ENCODE results near the gene IMMP2L. TPM values are rescaled to one million over a fixed set of nuclear protein-coding genes. Genes with fewer than 3 reads are reported as not detected.

Gene IMMP2L
- total and polyA plus RNA-seq, 8 donors, result 2.5 to 40.8 (median 20.0) TPM; not detected in 1

- H3K36me3 ChIP-seq, result no peaks in the 10 kb centered on the region
- WGBS, 5 donors, result 23 to 33% (median 24%) methylated on average over 3 of the region's 3 CpGs
- H3K27ac ChIP-seq, result no peak overlapping the region
- H3K9me3 ChIP-seq, result no peaks in the 10 kb centered on the region
- peak in 1 of 2 donors; percentile 5 for DNase-seq
- intact Hi-C loops (cut with DNase I; ENCODE audit: low total_unique reads), result no loop called here
- no peaks in the 10 kb centered on the region for H3K27me3 ChIP-seq
- H3K4me3 ChIP-seq, result no peak overlapping the region
- H3K4me1 ChIP-seq, result no peaks in the 10 kb centered on the region
- TF ChIP-seq EP300 (IDR thresholded peaks at IDR 0.05) (no peak), CTCF (IDR thresholded peaks at IDR 0.05) (no peak), POLR2AphosphoS5 (IDR thresholded peaks at IDR 0.05) (no peak), POLR2A (IDR thresholded peaks at IDR 0.05) (no peak)
Observed at GRCh38 chr7:111126987-111127386, 435.3 kb downstream of the IMMP2L start.

GRCh38 chr7:111115966-111116365, 446.3 kb downstream of the IMMP2L start:
- no peaks in the 10 kb centered on the region for H3K36me3 ChIP-seq
- H3K27ac ChIP-seq, result no peak overlapping the region
- TF ChIP-seq CTCF (IDR thresholded peaks at IDR 0.05) (no peak), EP300 (IDR thresholded peaks at IDR 0.05) (no peak), POLR2A (IDR thresholded peaks at IDR 0.05) (no peak)
- WGBS, 5 donors, result 95 to 100% (median 97%) methylated on average over 2 of the region's 2 CpGs
- H3K27me3 ChIP-seq, result no peaks in the 10 kb centered on the region
- no peak for DNase-seq
- no peaks in the 10 kb centered on the region for H3K9me3 ChIP-seq
- intact Hi-C loops (cut with DNase I; ENCODE audit: low total_unique reads), result no loop called here
- H3K4me3 ChIP-seq, result no peak overlapping the region
- peaks cover 0 to 4% (median 0%) of the 10 kb centered on the region in 4 donors for H3K4me1 ChIP-seq

- 68 to 85% (median 77%) methylated on average over 1 of the region's 1 CpG for WGBS, 5 donors
- no peak for TF ChIP-seq EP300 (IDR thresholded peaks at IDR 0.05)
- TF ChIP-seq CTCF (IDR thresholded peaks at IDR 0.05), result no peak
- TF ChIP-seq POLR2AphosphoS5 (IDR thresholded peaks at IDR 0.05), result no peak
- no peak for TF ChIP-seq POLR2A (IDR thresholded peaks at IDR 0.05)
- Histone ChIP-seq H3K9me3 (no peaks in the 10 kb centered on the region), H3K36me3 (no peaks in the 10 kb centered on the region), H3K27ac (no peak overlapping the region), H3K4me1 (peaks cover 0 to 10% (median 1%) of the 10 kb centered on the region in 4 donors), H3K27me3 (no peaks in the 10 kb centered on the region), H3K4me3 (no peak overlapping the region)
- intact Hi-C loops (cut with DNase I; ENCODE audit: low total_unique reads), result no loop called here
- DNase-seq, result no peak
Observed at GRCh38 chr7:111113263-111114017, 448.9 kb downstream of the IMMP2L start.

GRCh38 chr7:111112439-111112838, 449.9 kb downstream of the IMMP2L start:
- H3K36me3 ChIP-seq, result no peaks in the 10 kb centered on the region
- H3K4me3 ChIP-seq, result no peak overlapping the region
- H3K4me1 ChIP-seq, result peaks cover 0 to 16% (median 6%) of the 10 kb centered on the region in 4 donors
- no peak for DNase-seq
- TF ChIP-seq CTCF (IDR thresholded peaks at IDR 0.05) (no peak), EP300 (IDR thresholded peaks at IDR 0.05) (no peak), POLR2A (IDR thresholded peaks at IDR 0.05) (no peak)
- no peaks in the 10 kb centered on the region for H3K27me3 ChIP-seq
- no peak overlapping the region for H3K27ac ChIP-seq
- intact Hi-C loops (cut with DNase I; ENCODE audit: low total_unique reads), result no loop called here
- WGBS, 5 donors, result 58 to 82% (median 76%) methylated on average over 2 of the region's 2 CpGs
- no peaks in the 10 kb centered on the region for H3K9me3 ChIP-seq
